ENCODE data around the gene ABCB6. TPM values are rescaled to one million over a fixed set of nuclear protein-coding genes. Genes with fewer than 3 reads are reported as not detected.

ABCB6 gene
- total and polyA plus RNA-seq, 2 of the 8 experiments (the other 6 are each of a cell fraction or from before 2014, with no cell fraction given): 44.9 to 50.6 TPM

GRCh38 chr2:219261024-219261855, 42.5 kb upstream of the ABCB6 start:
- Histone ChIP-seq H3K27ac (ENCODE audit: low read depth, low read length) (no peak overlapping the region), H3K14ac (ENCODE audit: insufficient read length) (no peak overlapping the region), H2BK12ac (ENCODE audit: low read depth, low read length) (no peak overlapping the region), H3K9ac (replicated peaks in 1 of 4; ENCODE audit: extremely low read depth in 1 of 4, low read depth in 3 of 4, low read length in 3 of 4) (no peak overlapping the region), H4K20me1 (replicated peaks in 1 of 2; ENCODE audit: control insufficient read depth in 1 of 2, insufficient read depth in 2 of 2, low read length in 2 of 2) (no peaks in the 10 kb centered on the region), H3K56ac (replicated peaks; ENCODE audit: insufficient read length, low read depth, low read length) (no peak overlapping the region), H3K36me3 (ENCODE audit: control insufficient read depth in 2 of 4, insufficient read depth in 4 of 4, low read length in 3 of 4) (no peaks in the 10 kb centered on the region), H4K91ac (replicated peaks; ENCODE audit: insufficient read length, low read length) (no peak overlapping the region), H3K23me2 (ENCODE audit: low read depth, low read length) (no peaks in the 10 kb centered on the region), H3K4me3 (ENCODE audit: extremely low read depth in 1 of 4, insufficient read depth in 2 of 4, low read depth in 3 of 4, low read length in 4 of 4) (no peak overlapping the region), H2BK20ac (ENCODE audit: low read length) (no peak overlapping the region), H2AK5ac (ENCODE audit: low read depth, low read length) (no peak overlapping the region), H3K18ac (ENCODE audit: extremely low read depth, low read length) (no peak overlapping the region), H3K4me1 (replicated peaks in 1 of 4; ENCODE audit: control insufficient read depth in 3 of 4, insufficient read depth in 4 of 4, low read length in 3 of 4) (no peaks in the 10 kb centered on the region), H2BK15ac (ENCODE audit: low read length) (no peak overlapping the region), H3K79me1 (ENCODE audit: low read depth, low read length) (no peaks in the 10 kb centered on the region), H3K23ac (ENCODE audit: insufficient read length) (no peak overlapping the region), H3K27me3 (replicated peaks in 1 of 4; ENCODE audit: control insufficient read depth in 3 of 4, extremely low read depth in 1 of 4, insufficient read depth in 3 of 4, low read length in 3 of 4) (peaks cover 0 to 7% (median 3%) of the 10 kb centered on the region in 4 experiments; a peak in 6 of 7 replicates), H2BK5ac (ENCODE audit: low read depth, low read length) (no peak overlapping the region), H3K9me3 (ENCODE audit: insufficient read depth in 2 of 2, low read depth in 1 of 2, low read length in 1 of 2) (no peaks in the 10 kb centered on the region), H3K4me2 (ENCODE audit: insufficient read depth in 1 of 2, low read depth in 2 of 2, low read length in 2 of 2) (no peak overlapping the region), H4K5ac (ENCODE audit: insufficient read length, low read depth, low read length) (no peak overlapping the region), H4K8ac (ENCODE audit: extremely low read depth, insufficient read depth, low read length) (no peak overlapping the region), H3K4ac (replicated peaks; ENCODE audit: insufficient read length, low read depth, low read length) (no peak overlapping the region), H2AFZ (ENCODE audit: low read length) (no peak overlapping the region), H3K79me2 (ENCODE audit: control insufficient read depth in 1 of 2, insufficient read depth in 2 of 2, low read length in 2 of 2) (no peaks in the 10 kb centered on the region), H2BK120ac (replicated peaks; ENCODE audit: low read depth, low read length) (no peak overlapping the region)
- ChIA-PET POLR2A (ENCODE audit: partially characterized antibody) (interaction anchor here (1.0 to 2.7 kb wide), 6 partner anchors 9 to 53 kb away, joined by 3 to 15 read pairs (median 4); partner anchors contain the start of genes GLB1L, STK16 and TUBA4B), CTCF (ENCODE audit: partially characterized antibody) (interaction anchor here (0.8 to 6.5 kb wide), 10 partner anchors 9 to 128 kb away, joined by 3 to 37 read pairs (median 5); partner anchors contain the start of gene TUBA4B)
- no peak for TF ChIP-seq POLR2A (IDR thresholded peaks at IDR 0.05; ENCODE audit: control extremely low read depth in 1 of 2, low read depth in 2 of 2, low read length in 2 of 2)
- no peak for TF ChIP-seq RNF2 (IDR thresholded peaks at IDR 0.05; ENCODE audit: borderline replicate concordance, low read depth, low read length, missing control alignments, poor library complexity, severe bottlenecking)
- TF ChIP-seq GABPA (IDR thresholded peaks at IDR 0.05; ENCODE audit: borderline replicate concordance, insufficient read depth, low read length): no peak
- WGBS, 2 experiments (ENCODE audit: extremely low coverage in 1 of 2, insufficient coverage in 1 of 2, insufficient read length in 1 of 2, insufficient replicate concordance in 2 of 2, low coverage in 1 of 2, low lambda C conversion rate in 2 of 2, missing lambda C conversion rate in 1 of 2): 85% methylated on average over 5 of the region's 5 CpGs; no CpG with 5 or more reads in 1 of the 2 experiments
- DNase-seq (ENCODE audit: low read depth in 1 of 2, low spot score in 2 of 2): no peak
- no peak for FAIRE-seq

Data from H1 (cell line).